ENCODE results near the gene SRSF1.

Gene SRSF1, protein sequence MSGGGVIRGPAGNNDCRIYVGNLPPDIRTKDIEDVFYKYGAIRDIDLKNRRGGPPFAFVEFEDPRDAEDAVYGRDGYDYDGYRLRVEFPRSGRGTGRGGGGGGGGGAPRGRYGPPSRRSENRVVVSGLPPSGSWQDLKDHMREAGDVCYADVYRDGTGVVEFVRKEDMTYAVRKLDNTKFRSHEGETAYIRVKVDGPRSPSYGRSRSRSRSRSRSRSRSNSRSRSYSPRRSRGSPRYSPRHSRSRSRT

DNA sequence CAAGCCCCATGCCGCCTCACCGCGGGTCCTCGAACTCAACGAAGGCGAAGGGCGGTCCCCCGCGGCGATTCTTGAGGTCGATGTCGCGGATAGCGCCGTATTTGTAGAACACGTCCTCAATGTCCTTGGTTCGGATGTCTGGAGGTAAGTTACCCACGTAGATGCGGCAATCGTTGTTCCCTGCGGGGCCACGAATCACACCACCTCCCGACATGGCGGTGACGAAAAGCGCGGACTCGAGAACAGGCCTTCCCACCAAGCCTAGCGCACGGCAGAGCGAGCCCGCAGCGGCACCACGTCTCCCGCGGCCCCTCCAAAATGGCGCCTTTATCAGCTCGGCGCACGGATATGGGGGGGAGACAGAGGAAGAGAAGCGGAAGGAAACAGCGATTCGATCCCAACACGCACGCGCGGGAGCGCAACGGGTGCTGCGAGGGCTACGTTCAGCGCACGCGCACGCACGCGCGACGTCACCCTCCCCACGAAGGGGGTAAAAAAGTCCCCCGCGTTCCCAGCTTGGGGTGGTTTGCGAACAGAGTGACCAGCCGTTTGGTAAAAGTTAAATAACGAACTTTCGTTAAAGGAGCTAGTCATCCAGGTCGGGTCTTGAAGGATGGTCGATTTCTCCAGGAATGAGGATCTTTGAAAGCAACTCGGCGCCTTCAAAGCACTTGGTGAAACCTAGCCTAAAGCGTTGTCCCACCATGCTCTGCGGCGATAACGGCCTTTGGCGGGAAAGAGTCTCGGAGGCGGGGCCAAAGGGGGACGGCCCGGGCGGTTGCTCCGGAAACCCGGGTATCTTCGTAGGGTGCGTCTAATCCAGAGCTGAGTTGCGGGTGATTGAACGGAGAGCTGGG lies at the start of gene SRSF1:
SRSF1 (minus strand) TSS at position 323 of the 857 bp plus-strand sequence; CDS start at position 214, 109 bp downstream.
- H3K4me3 ChIP-seq (ENCODE audit: low read depth, low read length): peak within 1 kb of the TSS; percentile 66
- peak; percentile 98 for DNase-seq (ENCODE audit: low read depth)
- TF ChIP-seq, protein P1, sequence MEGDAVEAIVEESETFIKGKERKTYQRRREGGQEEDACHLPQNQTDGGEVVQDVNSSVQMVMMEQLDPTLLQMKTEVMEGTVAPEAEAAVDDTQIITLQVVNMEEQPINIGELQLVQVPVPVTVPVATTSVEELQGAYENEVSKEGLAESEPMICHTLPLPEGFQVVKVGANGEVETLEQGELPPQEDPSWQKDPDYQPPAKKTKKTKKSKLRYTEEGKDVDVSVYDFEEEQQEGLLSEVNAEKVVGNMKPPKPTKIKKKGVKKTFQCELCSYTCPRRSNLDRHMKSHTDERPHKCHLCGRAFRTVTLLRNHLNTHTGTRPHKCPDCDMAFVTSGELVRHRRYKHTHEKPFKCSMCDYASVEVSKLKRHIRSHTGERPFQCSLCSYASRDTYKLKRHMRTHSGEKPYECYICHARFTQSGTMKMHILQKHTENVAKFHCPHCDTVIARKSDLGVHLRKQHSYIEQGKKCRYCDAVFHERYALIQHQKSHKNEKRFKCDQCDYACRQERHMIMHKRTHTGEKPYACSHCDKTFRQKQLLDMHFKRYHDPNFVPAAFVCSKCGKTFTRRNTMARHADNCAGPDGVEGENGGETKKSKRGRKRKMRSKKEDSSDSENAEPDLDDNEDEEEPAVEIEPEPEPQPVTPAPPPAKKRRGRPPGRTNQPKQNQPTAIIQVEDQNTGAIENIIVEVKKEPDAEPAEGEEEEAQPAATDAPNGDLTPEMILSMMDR (conservative IDR thresholded peaks at IDR 0.05; ENCODE audit: low read depth, low read length): no peak

DNA sequence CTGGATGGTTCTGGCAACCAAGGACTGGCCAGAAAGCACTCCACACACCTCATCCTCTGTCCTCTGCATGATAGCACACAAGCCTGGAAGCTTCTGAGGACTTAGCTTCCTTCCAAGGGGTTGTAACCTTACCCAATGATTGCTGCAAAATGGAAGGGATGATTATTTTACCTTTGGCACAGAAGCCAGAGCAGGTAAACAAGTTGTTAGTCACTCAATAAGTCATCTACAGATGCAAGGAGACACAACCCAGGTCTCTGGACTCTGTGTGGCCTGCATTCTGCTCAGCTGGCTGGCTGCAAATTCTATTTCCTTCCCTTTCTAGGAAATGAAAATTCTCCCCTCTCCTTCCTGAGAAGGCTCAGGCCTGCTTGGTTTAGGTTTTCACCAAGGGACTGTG lies 49.4 kb upstream of the SRSF1 start:
- TF ChIP-seq, protein P1 (conservative IDR thresholded peaks at IDR 0.05; ENCODE audit: low read depth, low read length): no peak
- H3K4me3 ChIP-seq (ENCODE audit: low read depth, low read length): no peak overlapping the region
- DNase-seq (ENCODE audit: low read depth): no peak

DNA sequence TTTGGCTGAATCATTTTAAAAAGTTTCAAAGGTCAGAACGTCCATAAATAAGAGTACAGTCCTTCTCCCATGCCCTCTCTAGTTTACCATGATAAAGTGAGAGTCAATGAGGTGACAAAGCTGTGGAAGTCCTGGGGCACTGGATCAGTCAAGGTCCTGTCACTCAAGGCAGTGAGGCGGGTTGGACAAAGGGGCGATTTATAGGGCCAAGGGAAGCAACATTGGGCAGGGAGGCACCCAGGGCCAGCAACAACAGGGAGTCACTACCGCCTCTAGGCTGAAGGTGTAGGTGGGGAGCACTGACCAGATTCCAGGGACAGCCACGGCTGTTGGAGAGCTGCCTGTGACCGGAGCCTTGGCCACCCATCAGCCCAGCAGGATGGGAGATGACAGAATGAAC lies 47.6 kb upstream of the SRSF1 start:
- TF ChIP-seq, protein P1 (conservative IDR thresholded peaks at IDR 0.05; ENCODE audit: low read depth, low read length): no peak
- DNase-seq (ENCODE audit: low read depth): no peak
- H3K4me3 ChIP-seq (ENCODE audit: low read depth, low read length): no peak overlapping the region

DNA sequence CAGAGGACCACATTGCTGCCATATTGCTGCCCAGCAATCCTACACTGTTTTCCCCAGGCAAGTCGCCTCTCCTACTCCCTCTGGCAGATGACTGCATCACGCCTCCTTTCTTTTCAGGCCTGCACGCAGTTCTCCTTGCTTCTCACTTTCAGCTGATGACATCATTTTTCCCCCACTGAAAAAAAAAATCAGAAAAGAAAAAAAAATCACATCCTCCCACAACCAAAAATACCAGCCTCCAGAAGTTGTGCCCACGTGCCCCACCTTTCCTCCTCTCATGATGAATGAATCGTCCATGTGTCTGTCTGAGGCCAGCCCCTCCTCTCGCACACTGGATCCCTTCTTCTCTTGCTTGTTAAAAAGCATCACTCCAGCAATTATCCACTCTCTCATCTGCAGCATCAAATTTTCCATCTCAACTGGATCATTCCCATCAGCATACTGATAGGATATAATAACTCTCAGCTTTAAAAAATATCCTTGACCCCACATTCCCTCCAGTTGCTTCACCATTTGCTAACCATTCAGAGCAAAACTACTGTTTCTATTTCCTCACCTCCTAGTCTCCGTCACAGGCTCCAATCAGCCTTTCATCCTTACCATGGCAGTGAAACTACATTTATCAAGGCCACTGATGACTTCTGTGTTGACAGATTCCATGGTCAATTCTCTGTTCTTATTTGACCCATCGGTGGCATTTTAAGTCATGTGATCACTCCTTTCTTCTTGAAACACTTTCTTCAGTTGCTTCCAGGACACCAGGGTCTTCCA lies 46.1 kb upstream of the SRSF1 start:
- no peak overlapping the region for H3K4me3 ChIP-seq (ENCODE audit: low read depth, low read length)
- no peak for DNase-seq (ENCODE audit: low read depth)
- TF ChIP-seq, protein P1 (conservative IDR thresholded peaks at IDR 0.05; ENCODE audit: low read depth, low read length): no peak

DNA sequence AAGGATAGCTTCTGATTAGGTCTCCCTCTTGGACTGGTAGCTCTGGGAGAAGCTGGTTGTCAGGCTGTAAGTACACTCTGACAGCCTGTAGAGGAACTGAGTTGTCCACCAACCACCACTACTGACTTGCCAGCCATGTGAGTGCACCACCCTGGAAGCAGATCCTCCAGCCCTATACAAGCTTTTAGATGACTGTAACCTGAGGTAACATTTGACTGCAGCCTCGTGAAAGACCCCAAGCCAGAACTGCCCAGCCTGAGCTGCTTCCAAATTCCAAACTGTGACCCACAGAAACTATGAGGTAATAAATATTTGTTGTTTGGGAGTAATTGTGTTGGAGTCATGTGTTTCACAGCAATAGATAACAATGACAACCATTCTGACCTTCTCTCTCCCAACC lies 45.4 kb upstream of the SRSF1 start:
- TF ChIP-seq, protein P1 (conservative IDR thresholded peaks at IDR 0.05; ENCODE audit: low read depth, low read length): no peak
- DNase-seq (ENCODE audit: low read depth): no peak
- H3K4me3 ChIP-seq (ENCODE audit: low read depth, low read length): no peak overlapping the region

DNA sequence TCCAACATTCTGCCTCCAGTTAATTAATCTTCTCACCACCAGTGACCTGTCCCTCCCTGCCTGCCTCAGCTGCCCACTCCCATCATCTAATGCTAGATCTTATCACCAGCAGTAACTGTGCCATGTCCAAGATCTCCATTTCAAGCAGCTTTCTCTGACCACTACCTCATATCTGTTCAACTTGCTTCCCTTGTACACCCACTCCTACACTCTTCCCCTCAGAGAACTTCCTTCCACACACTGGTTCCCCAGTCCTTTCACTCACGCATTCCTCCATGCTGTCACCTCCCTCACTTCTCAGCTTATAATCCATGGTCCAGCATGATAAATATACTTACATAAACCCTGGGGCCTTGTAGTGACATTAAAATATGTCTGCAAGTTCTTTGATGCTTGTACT lies 44.4 kb upstream of the SRSF1 start:
- no peak overlapping the region for H3K4me3 ChIP-seq (ENCODE audit: low read depth, low read length)
- DNase-seq (ENCODE audit: low read depth): no peak
- TF ChIP-seq, protein P1 (conservative IDR thresholded peaks at IDR 0.05; ENCODE audit: low read depth, low read length): no peak
